OCI-LY1 (cell line): Measurements from ENCODE around the gene OLFML3.

Experiments
- CTCF ChIP-seq: fragments of 200-600 bp; sonication (generic), shearing (Covaris generic); IDR thresholded peaks from 2 replicates; pipeline ENCODE4 v1.5.1; 2017; ENCODE audit warnings: mild to moderate bottlenecking, antibody characterized with exemption, low read length, moderate library complexity, mixed read lengths
- EZH2 ChIP-seq: fragments of 200-600 bp; sonication (generic), shearing (Covaris generic); IDR thresholded peaks from 2 replicates; pipeline ENCODE4 v1.8.0; 2017; ENCODE audit warnings: borderline replicate concordance, mixed run types, mild to moderate bottlenecking, antibody characterized with exemption, low read length, moderate library complexity, mixed read lengths

- TF ChIP-seq CTCF (peak; percentile 71), EZH2 (no peak)
Measured at GRCh38 chr1:113978863-113979702, at the start of gene OLFML3.
